RKO (cell line): ENCODE data around the gene F13A1.
"Not testable (repeated sequence)": the region's sequence is repeated elsewhere in the genome, so short reads cannot be mapped to it uniquely, and the experiment has no call there.

ENCODE experiments used
- DNase-seq: peaks from one replicate; pipeline ENCODE4 v3.0.0-alpha.2; 2016; ENCODE audit warnings: low spot score

Gene F13A1

DNA sequence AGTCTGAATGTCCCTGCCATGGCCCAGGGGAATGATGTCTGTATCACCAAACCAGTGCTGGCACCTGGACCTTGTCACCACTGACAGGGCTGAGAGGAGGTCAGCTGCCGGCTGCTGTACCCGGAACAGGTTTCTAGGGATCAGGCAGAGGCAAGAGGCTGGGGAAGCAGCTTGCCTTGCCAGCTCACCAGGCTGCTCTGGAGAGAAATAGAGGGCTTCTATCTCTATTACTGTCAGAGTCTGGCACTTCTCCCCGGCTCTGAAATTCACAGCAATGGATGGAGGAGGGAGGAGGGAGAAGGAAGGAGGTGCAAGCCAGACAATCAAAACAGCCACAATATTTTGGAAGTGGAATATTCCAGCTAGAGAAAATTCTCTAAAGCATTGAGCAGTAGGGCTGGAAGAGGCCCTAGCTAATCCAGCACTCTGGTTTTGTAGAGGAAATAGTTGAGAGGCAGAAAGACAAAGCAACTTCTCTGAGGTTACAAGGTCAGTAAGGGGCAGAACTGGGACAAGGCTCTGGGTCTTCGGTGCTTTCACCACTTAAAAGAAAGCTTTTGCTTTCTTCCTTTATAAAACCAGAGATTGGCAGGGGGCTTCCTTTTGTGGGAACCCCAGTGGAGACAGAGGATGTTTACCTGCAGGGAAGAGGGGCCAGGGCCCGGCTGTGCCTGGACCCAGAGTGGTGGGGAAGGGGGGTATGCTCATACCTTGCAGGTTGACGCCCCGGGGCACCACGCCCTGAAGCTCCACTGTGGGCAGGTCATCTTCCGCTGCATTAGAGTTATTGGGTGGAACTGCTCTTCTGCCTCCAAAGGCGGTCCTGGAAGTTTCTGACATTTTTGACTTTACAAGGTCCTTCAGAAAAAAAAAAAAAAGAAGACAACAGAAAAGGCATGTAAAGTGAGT lies 2.4 kb downstream of the F13A1 start:
- no peak for DNase-seq

DNA sequence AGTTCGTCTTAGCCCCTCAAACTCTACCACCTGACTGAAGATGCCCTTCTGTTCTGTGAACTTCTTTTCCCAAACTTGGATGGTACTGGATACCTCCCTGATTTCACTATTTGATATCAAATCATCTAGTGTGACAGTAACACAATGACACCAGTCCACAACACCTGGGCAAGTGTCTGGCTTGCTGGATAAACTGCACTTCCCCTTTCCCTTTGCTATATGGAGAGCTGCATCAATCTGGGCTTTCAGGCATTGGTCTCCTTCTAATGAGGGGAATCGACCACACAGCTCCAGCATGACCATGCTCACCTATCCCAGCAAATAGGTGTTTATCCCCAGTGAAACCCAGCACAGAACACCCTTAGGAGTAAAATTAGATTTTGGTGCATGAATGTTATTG lies 3.1 kb downstream of the F13A1 start:
- no peak for DNase-seq

GRCh38 chr6:6315660-6316059 lies 4.8 kb downstream of the F13A1 start:
- peak; percentile 69 for DNase-seq

DNA sequence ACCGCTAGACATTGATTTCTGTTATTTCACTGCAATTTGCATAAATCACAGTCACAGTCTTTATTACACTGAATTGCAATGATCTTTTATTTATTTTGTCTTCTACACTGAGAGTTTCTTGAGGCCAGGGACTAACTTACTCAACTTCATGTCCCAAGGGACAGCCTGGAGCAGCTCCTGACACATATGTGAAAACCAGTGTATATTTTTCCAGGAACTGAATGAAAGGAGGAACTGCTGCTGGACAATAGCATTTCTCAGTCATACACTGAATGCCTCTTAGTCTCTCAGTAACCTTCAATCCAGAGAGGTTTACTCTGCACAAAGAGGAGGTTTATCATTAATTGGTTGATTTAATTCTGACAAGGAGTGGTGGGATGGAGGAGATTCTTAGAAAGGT lies 5.9 kb downstream of the F13A1 start:
- DNase-seq, result no peak

GRCh38 chr6:6312901-6313441 lies 7.5 kb downstream of the F13A1 start:
- no peak for DNase-seq

DNA sequence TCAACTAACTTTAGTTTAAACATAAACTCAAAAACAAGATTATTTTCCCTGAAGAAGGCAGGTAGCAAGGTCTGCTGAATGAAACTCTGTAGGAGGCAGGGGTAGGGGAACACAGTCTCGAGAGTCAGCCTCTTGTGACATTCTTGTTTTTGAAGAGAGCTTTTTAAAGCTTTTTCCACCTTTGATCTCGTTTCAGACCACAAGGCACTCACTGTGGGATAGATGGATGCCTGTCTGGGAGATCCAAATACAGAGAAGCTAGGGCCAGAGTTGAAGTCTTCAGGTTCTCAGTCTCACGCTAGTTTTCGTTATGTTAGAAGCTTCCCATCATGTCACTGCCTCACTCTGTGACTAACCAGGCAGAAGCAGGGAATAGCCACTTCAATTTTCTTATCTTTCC lies 14.9 kb downstream of the F13A1 start:
- no peak for DNase-seq

DNA sequence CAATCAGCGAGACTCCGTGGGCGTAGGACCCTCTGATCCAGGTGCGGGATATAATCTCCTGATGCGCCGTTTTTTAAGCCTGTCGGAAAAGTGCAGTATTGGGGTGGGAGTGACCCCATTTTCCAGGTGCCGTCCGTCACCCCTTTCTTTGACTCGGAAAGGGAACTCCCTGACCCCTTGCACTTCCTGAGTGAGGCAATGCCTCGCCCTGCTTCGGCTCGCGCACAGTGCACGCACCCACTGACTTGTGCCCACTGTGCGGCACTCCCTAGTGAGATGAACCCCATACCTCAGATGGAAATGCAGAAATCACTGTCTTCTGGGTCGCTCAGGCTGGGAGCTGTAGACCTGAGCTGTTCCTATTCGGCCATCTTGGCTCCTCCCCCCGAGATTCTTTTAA lies 20.1 kb downstream of the F13A1 start:
- DNase-seq, result not testable (repeated sequence)

GRCh38 chr6:6293317-6293716 lies 27.1 kb downstream of the F13A1 start:
- no peak for DNase-seq

DNA sequence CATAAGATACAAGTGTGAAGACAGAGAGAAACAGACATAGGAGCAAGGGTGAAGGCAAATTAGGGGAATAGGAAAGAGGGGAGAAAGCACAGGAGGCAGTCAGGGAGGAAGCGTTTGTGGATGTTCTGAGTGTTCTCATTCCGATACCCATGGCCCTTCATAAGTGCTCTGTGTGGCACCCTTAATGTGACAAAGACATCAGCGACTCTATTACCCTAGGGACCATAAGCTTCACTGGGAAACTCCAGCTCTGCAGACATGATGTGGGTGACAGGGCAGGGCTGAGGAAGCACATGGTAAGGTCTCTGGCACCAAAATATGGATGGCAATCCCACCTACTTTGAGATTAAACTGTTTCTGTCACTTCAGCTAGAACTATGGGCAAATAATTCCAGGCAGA lies 33.0 kb downstream of the F13A1 start:
- no peak for DNase-seq

- no peak for DNase-seq
Observed at GRCh38 chr6:6285679-6286078, 34.8 kb downstream of the F13A1 start.

DNA sequence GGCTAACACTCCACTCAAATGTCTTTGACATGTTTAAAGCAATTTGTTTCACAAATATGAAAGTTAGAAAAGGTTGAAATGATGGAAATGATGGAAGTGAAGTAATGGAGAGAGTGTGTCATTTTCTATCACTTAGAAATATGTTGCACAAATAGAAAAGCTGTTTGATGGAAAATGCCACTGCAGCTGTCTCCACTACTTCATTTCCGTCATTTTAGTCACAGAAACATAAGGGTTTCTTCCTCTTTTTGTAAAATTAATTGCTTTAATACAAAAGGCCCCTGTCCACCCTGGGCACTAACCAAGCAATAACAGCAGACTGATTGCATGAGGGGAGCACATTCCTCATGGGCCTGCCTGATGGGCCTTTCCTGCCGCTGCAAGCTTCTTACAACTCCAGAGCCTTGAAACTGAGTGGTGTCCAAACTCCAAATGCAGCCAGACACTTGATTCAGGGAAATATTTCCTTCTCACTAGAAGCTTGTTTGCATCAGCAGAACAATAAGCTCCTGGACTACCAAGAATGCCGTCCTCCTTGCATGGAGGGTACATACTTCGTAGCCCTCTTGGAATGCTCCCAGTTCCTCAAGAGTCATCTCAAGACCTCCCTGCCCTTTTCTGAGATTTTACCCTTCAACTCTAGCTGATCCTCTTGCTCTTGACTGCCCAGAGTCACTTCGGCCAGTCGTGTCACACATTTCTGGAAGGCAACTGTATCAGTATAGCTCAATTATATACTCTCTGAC lies 36.1 kb downstream of the F13A1 start:
- DNase-seq, result no peak

- DNase-seq, result no peak
Observed at GRCh38 chr6:6283746-6284145, 36.7 kb downstream of the F13A1 start.

GRCh38 chr6:6282716-6283115 lies 37.7 kb downstream of the F13A1 start:
- DNase-seq, result no peak

- peak; percentile 2 for DNase-seq
Observed at GRCh38 chr6:6277413-6277812, 43.0 kb downstream of the F13A1 start.

DNA sequence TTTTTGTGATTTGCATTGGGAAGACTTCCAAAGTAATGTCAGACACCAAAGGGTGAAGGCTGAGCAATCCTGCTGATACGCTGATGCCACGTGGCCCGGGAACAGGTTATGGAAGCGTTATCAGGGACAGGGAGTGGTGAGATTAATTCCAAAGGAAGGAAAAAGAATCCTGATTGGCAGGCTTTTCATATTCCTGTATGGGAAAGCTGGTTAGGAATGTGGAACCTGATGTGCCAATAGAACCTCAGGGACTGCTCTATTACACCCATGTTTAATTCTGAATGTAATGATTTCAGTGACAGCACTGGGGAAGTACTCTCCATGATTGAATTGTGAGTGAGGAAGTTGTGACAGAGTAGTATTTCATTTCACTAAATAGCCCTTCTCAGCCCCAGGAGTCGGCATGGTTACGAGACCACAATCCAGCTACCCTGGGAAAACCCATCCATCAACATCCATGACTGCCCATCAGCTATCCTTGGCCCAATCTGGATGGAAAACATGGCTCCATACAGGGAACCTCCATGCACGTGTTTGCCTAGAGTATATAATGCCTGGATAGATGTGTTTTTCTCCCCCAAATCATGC lies 49.4 kb downstream of the F13A1 start:
- no peak for DNase-seq

GRCh38 chr6:6260196-6260722 lies 60.2 kb downstream of the F13A1 start:
- DNase-seq, result no peak

GRCh38 chr6:6256886-6257285 lies 63.6 kb downstream of the F13A1 start:
- no peak for DNase-seq

DNA sequence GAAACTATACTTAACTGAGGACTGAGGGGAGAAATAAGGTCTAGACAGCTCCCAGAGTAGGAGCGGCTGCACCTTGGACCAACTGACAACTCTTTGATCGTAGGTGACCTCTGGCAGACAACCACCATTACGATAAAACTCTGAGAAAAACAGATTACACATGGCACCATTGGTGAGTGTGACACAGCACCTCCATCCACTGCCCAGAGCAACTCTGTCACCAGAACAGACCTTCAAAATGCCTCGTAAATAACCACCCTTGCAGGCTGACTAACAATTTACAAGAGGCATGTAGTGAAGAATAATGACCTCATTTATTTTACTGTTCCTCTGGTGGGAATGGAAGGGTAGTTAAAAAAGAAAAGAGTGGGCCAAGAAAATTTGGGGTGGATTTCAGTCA lies 64.2 kb downstream of the F13A1 start:
- DNase-seq, result no peak

DNA sequence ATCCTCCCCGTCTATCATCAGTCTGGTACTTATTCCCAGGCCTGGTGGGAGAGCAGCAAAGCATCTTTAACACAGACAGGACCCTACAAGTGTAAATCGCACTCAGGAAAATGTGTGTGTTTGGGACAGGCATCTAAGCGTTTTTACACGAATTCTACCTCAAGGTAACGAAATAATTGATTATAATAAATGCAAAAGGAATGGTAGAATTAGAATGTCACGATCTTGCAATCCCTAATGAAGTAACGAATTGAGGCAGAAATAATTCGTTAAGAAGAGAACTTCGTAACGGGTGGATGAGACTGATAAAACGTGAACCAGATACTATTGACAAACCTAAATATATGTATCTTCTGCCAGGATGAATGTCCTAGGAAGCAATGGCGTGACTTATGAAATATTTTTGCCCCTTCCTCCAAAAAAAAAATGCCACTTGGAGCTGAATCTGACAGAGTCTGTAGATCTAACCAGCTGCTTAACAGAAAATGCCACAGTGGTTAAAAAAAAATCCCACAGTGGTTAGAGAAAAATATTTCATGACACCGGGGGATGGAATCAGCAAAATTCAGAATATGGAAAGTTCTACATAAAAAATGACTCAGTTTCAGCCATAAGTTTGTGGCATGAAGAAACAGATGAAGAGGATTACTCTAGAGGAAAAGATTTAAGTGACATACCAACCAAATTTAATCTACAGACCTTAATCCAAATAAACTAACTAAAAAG lies 68.7 kb downstream of the F13A1 start:
- no peak for DNase-seq

- no peak for DNase-seq
Observed at GRCh38 chr6:6248651-6249050, 71.8 kb downstream of the F13A1 start.

DNA sequence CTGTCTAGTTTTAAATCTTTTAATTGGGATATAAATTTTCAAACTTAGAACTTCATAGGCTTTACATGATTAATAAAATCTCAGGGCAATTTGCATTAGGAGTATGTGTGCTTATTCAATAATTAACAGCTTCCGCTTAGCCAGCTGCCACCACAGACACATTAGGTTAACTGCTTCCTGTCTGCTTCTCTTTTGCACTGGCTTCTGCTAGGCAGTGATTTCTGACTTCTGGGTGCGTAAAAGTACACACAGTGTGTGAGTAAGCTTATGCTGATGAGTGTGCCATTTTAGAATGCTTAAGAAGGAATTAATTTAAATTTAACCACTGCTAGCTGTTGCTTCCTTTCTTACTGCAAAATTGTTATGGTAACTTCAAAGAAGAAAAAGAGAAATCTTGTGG lies 73.9 kb downstream of the F13A1 start:
- peak; percentile 18 for DNase-seq

DNA sequence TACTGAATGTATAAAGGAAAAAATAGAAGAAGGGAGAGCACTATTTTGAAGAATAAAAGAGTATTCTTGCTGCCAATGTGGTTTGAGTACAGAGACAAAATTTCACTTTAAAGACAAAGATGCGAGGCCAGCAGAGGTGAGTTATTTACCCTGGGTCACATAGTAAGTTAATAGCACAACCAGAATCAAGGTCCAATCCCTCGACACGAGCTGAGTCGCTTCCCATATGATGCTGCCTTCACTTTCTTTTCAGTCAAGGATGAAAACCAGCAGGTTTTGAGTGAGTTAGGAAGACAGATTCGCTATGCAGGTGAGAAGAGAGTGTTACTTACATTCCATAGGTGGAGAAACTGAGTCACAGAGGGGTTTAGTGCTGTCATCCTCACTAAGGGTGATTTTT lies 75.8 kb downstream of the F13A1 start:
- no peak for DNase-seq
